ENCODE measurements around the gene HOXD10.
A peak's percentile ranks its signal among the peaks of the same experiment; 100 is the strongest.

The HOXD10 gene

DNA sequence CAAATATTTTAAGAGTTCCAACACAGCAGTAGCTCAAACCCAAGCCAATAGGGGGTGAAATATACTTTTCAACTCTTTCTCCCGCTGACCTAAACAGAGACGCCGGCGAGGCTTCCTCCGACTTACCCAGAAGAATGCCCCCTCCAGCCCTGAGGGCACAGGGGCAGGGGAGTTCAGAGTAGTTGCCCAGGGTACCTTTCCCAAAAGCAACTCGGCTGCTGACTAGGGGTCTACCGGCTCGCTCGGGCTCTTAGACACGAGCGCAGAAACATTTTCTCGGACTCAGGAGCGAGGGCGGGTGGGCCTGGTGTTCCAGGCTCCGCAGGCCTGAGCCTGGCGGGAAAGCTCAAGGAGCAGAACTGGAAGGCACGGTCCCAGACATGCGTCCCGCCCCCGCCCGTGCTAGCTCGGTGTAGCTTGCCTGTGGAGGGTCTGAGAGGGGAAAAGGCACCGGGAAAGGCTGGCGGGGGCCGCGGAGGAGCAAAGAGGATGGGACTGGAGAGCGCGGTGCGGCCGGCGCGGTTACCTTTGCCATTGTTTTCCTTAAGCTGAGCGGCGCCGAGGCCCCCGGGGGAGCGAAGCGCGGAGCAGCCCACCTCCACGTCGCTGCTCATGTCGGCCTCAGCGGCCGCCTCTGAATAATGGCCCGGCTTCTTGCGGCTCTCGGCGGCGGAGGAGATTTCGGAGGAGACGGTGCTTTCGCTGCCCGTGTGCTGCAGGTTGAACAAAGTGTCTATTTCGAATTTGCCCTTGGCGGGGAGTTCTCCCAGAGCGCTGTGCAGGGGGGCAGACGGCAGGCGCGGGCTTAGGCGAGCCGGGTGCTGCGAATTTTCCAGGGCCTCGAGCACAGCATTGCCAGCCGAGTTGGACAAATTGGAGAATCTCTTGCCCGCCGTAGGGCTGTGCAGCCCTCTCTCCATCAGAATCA is 33.5 kb upstream of the HOXD10 start:
- DNase-seq: no peak

GRCh38 chr2:176083796-176084261 is 32.7 kb upstream of the HOXD10 start, which contains the start of gene EVX2:
EVX2 (minus strand) TSS chr2:176083962; CDS start chr2:176083776, 186 bp downstream.
- no peak for DNase-seq

DNA sequence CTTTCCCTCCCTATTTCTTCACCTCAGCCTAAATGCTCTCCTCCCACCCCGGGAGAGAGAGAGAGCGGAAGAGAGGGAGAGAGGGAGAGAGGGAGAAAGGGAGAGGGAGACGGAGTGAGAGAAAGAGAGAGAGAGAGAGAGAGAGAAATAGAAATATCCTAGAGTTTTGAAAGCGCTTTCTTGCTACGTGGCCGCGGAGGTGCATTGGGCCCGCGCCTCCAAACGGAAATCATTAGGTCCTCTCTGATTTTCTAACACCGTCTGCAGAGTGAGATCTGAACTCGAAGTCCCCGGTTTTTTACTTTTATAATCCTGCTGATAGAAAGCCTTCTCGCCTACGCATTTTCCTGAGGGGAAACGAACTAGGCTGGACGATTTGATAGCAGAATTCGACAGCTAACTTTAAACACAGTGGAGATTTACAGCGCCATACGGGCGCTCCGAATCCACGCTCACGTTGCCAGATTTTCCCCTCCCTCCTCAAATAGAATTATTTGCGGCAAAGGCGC is 31.9 kb upstream of the HOXD10 start:
- DNase-seq: peak; percentile 64

DNA sequence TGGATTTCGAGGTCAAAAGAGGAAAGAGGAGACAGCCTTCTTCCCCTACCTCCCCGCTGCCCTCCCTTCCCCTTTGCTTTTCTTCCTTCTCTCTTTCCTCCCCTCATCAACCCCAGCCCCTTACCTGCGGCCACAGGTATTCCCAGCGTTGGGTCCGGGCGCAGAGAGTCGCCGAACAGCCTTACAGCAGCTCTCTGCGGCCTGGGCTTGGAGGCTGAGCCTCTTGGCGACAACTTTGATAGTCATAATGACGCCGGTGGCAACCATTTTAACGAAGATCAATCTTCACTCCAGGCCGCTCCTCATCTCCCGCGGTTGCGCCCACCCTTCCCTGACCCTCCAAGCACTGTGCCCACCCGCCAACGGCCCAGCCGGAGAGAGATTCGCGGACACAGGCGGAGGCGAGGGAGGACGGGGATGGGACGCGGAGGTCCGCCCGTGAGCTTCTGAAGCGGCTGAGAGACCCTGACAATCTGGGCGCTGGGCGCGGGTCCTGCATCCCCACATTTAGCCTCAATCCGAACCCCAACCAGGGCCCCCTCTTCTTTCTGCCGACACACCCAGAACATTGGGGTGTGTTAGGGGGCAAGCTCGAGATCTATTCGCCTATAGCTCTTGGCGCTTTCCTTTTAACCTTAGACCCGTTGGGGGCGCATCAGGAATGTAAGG is 31.3 kb upstream of the HOXD10 start:
- DNase-seq: peak; percentile 72

- DNase-seq: peak; percentile 85
These were observed 30.5 kb upstream of the HOXD10 start for GRCh38 chr2:176085861-176086771.

- no peak for DNase-seq
These were observed 29.1 kb upstream of the HOXD10 start for GRCh38 chr2:176087330-176088047.

GRCh38 chr2:176088048-176088936 is 28.3 kb upstream of the HOXD10 start:
- peak; percentile 84 for DNase-seq

DNA sequence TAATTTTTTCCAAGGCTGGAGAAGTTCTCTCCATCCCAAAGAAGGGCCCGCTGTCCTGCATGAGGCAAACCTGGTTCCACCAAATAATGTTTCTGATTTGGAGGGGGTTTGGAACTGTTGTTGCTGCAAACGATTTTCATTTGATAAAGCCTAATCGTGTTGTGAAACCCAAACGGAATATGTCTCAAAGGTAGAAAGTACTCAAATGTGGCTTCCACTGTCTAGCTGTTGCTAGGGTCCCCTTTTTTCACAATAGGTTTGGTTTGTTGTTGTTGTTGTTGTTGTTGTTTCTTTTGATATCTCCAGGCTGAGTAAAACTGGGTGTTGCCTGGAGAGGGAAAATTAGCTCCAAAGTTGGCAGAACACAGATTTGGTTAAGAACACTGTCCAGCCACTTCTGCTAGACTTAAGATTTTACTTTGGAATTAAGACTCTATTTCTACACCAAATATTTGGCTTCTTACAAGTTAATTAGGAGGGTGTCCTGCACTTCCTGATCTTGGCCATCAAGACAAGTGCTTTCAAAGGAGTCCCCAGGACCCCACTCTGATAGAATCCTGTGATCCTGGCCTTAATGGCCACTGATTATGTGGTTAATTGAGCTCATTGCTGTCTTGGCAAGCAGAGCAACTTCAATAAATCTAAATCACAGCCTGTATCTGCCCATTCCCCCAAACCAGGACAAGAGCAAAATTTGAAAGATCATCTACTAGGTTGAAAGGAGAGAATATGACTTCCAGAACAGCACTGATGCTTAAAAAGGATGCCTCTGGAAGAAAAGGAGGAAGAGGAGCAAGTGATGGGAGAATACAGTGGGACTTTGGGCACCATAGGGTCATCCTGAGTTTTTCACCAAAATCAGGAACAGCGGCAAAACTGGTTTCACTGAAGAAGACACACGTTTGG is 27.4 kb upstream of the HOXD10 start:
- DNase-seq: no peak

- DNase-seq: no peak
These were observed 26.7 kb upstream of the HOXD10 start for GRCh38 chr2:176089843-176090395.

- DNase-seq: no peak
These were observed 25.7 kb upstream of the HOXD10 start for GRCh38 chr2:176090862-176091261.

GRCh38 chr2:176091329-176092258 is 25.0 kb upstream of the HOXD10 start:
- DNase-seq: peak; percentile 68

DNA sequence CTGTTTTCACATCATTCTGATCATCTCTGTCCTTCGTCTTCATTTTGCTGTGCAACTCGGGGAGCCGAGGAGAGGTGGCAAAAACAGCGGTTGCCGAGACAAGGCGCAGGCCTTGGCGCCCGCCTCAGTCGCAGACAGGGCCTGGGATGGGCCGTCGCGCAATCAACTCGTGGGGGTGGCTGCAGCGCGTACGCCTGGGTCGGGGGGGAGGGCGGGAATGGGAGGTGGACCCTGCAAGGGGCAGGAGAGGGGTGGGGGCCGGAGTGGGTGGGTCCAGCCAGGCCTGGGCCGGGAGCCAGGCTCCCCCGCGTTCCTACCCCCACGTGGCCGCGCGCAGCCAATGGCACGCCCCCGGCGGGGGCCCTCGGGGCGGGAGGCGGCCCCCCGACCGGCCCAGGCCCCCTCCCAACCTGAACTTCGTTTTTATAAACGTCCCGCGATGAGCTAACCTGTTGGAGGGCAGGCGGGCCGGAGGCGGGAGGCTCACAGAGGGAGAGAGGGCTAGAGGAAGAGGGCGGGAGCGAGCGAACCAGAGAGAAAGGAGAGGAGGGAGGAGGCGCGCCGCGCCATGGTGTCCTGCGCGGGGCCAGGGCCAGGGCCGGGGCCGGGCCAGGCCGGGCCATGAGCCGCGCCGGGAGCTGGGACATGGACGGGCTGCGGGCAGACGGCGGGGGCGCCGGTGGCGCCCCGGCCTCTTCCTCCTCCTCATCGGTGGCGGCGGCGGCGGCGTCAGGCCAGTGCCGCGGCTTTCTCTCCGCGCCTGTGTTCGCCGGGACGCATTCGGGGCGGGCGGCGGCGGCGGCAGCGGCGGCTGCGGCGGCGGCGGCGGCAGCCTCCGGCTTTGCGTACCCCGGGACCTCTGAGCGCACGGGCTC is 24.1 kb upstream of the HOXD10 start, which contains the start of gene HOXD13:
TSS of gene HOXD13 (plus strand) at position 452 of the 875 bp plus-strand sequence. CDS start at position 622, 170 bp downstream.
- peak; percentile 84 for DNase-seq

DNA sequence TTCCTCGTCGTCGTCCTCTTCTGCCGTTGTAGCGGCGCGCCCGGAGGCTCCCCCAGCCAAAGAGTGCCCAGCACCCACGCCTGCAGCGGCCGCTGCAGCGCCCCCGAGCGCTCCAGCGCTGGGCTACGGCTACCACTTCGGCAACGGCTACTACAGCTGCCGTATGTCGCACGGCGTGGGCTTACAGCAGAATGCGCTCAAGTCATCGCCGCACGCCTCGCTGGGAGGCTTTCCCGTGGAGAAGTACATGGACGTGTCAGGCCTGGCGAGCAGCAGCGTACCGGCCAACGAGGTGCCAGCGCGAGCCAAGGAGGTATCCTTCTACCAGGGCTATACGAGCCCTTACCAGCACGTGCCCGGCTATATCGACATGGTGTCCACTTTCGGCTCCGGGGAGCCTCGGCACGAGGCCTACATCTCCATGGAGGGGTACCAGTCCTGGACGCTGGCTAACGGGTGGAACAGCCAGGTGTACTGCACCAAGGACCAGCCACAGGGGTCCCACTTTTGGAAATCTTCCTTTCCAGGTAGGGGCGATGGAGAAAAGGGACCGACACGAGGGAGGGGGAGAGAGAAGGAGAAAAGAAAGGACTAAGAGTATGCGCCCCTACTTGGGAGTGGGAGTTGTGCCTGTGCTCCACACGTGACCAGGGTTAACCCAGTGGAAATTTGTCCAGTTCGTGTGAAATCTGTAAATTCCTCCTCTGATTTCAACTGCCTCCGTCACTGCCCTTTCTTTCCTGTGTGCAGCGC is 23.3 kb upstream of the HOXD10 start:
- DNase-seq: peak; percentile 80

- no peak for DNase-seq
These were observed 22.7 kb upstream of the HOXD10 start for GRCh38 chr2:176093898-176094249.

GRCh38 chr2:176094349-176094748 is 22.2 kb upstream of the HOXD10 start:
- DNase-seq: no peak

DNA sequence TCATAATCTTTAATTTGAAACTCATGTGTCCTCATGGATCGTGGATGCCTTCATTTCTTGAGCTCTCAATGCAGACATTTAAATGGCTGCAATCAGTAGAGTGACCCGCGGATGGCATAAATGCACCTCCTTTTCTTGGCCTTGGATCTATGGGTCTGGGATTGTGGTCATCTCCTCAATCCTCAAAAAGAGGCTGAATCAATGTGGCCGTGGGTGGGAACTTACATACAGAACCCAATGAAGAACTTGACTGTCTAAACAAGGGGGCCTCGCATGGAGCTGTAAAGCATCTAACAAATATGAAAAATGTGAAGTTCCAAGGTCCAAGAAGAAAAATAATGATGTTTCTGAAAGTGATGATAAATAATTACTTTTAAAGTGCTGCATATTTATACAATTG is 21.2 kb upstream of the HOXD10 start:
- DNase-seq: no peak

Data from DMS53 (cell line).